Heart left ventricle (tissue), 16 donors: Measurements from ENCODE around the gene KHDC1L. TPM values are rescaled to one million over a fixed set of nuclear protein-coding genes. Genes with fewer than 3 reads are reported as not detected.
A peak's percentile ranks its signal among the peaks of the same experiment; 100 is the strongest.
"Not testable (repeated sequence)": the region's sequence is repeated elsewhere in the genome, so short reads cannot be mapped to it uniquely, and the experiment has no call there.

Experiments
- ATAC-seq, 4 donors: fragments of 200-7000 bp; cut with Tn5 transposase; one replicate each; pipeline ENCODE4 v1.9.1; 2020 to 2022; ENCODE audit warnings: moderate library complexity in 4 of 4, mild to moderate bottlenecking in 3 of 4, moderate number of reproducible peaks in 1 of 4
- DNase-seq, 5 donors: peaks; one replicate each; pipeline ENCODE4 v3.0.0-alpha.2; 2020
- H3K27ac ChIP-seq, 12 donors: fragments of 200-600 bp; sonication (generic) in 4 of 12; one replicate each; pipeline versions ENCODE4 v1.5.0 to v1.8.0; 2016 to 2022; ENCODE audit warnings: mild to moderate bottlenecking in 2 of 12
- H3K27me3 ChIP-seq, 9 donors: fragments of 200-600 bp; sonication (generic) in 2 of 9; one replicate each; pipeline versions ENCODE4 v1.5.1 to v1.8.0; 2016 to 2022; ENCODE audit warnings: mild to moderate bottlenecking in 3 of 9
- H3K36me3 ChIP-seq, 9 donors: fragments of 200-600 bp; sonication (generic) in 2 of 9; one replicate each; pipeline versions ENCODE4 v1.5.0 to v1.8.0; 2018 to 2022; ENCODE audit warnings: mild to moderate bottlenecking in 2 of 9
- H3K4me1 ChIP-seq, 12 donors: fragments of 200-600 bp; sonication (generic) in 4 of 12; one replicate each; pipeline versions ENCODE4 v1.5.0 to v1.8.0; 2016 to 2022; ENCODE audit warnings: mild to moderate bottlenecking in 3 of 12
- H3K4me3 ChIP-seq, 12 donors: fragments of 200-600 bp; sonication (generic) in 4 of 12; one replicate each; pipeline versions ENCODE4 v1.5.0 to v1.8.0; 2017 to 2022; ENCODE audit warnings: mild to moderate bottlenecking in 9 of 12, moderate library complexity in 4 of 12
- H3K9me3 ChIP-seq, 12 donors: fragments of 200-600 bp; sonication (generic) in 4 of 12; one replicate each; pipeline versions ENCODE4 v1.5.0 to v1.8.0; 2016 to 2022; ENCODE audit warnings: mild to moderate bottlenecking in 1 of 12
- CTCF ChIP-seq, 12 donors: fragments of 200-600 bp; sonication (generic) in 4 of 12; IDR thresholded peaks; one replicate each; pipeline versions ENCODE4 v1.5.0 to v1.8.0; 2018 to 2022; ENCODE audit warnings: antibody characterized with exemption in 12 of 12, mild to moderate bottlenecking in 5 of 12
- POLR2A ChIP-seq, 2 donors: fragments of 450-650 bp; IDR thresholded peaks; one replicate each; pipeline ENCODE4 v1.6.1; 2017; ENCODE audit warnings: antibody characterized with exemption in 2 of 2, mild to moderate bottlenecking in 2 of 2, moderate library complexity in 2 of 2
- WGBS, 4 donors: extraction: QIAGEN DNeasy Blood & Tissue Kit in 2 of 4; methylation state at CpG; one replicate each; pipeline versions ENCODE4 v1.1.5 to v1.1.7; 2013 to 2018; 5-methylcytosine and 5-hydroxymethylcytosine counted together
- intact Hi-C, 10 donors: fragments of 100-400 bp; cut with DNase I; formaldehyde crosslinking; loops; one replicate each; pipeline versions ENCODE4 v1.11.1 to v1.14.2; 2022
- long read RNA-seq, 3 donors: library from polyadenylated mRNA; unstranded; transcript quantifications; one replicate each; pipeline ENCODE4 v2.0.0, GENCODE V29; 2020 to 2021
- polyA plus RNA-seq, 2 donors: library from polyadenylated mRNA; stranded (reverse); fragments of 200-250 nt; gene quantifications; one replicate each; pipeline ENCODE4 v1.2.3, GENCODE V29; 2013
- total RNA-seq, 9 donors: library from RNA; depleted of rRNA in 2 of 9; stranded (reverse); fragments of >200 nt in 2 of 9; fragmentation: NEBNext Ultra II Directional in 3 of 9; extraction: Animal tissue kit (Norgen Biotek cat#: 25700) in 3 of 9; gene quantifications; one replicate each; pipeline versions ENCODE4 v1.1.0 to v1.2.4, GENCODE V29; 2016 to 2023
- donor health status: ischemic (EF 13 %, LVEDD 7.1; RV severe dilation, severe dysfunction).
- donor health status: healthy with polysubstance abuse.
- donor health status: DM: no; HTN: yes; CAD: no.
- donor health status: DM: no; HTN: no; CAD: no.
- donor health status: ischemic (EF 25% LVEDD 6.9; RV normal size, moderate dysfunction).
- donor health status: ischemic (EF 25% LVEDD 5.7; RV mildly dilated, moderate dysfunction).
- donor health status: healthy.
- donor health status: DM: yes; HTN: yes; CAD: no.
- donor health status: ischemic (EF 35%, LVEDD 5.7; RV mildly dilated, moderate dysfunction).
- donor health status: nonischemic (EF 11% LVEDD 7.7; RV severe dilation, severe dysfunction).
- donor health status: DM: yes; HTN: yes; CAD: no.
- donor health status: PGD.
- donor health status: ischemic (EF 29% LVEDD 5.4; RV normal size, mild dysfunction).
- donor health status: nonischemic (EF 23%, LVEDD 6.1; RV moderate dilation, normal function).

The KHDC1L gene
- not detected for total RNA-seq
- not detected for polyA plus RNA-seq
- long read RNA-seq, donor 1 = 0 reads
- long read RNA-seq, donor 2 = 0 reads
- long read RNA-seq, donor 3 = 0 reads

- Histone ChIP-seq H3K9me3 (no peaks in the 10 kb centered on the region), H3K27ac (no peak within 1 kb of the TSS), H3K4me3 (no peak within 1 kb of the TSS), H3K36me3 (no peaks in the 10 kb centered on the region), H3K27me3 (no peaks in the 10 kb centered on the region), H3K4me1 (no peaks in the 10 kb centered on the region)
- intact Hi-C loops = no loop called here
- TF ChIP-seq CTCF (IDR thresholded peaks at IDR 0.05) = no peak
- no peak for TF ChIP-seq POLR2A (IDR thresholded peaks at IDR 0.05)
- WGBS, 4 donors = 81 to 91% (median 87%) methylated on average over 4 of the region's 4 CpGs
- ATAC-seq (no peak), DNase-seq (no peak)
Observed at GRCh38 chr6:73225396-73225795, at the start of gene KHDC1L. TSS of gene KHDC1L (minus strand) at chr6:73225496. CDS start at chr6:73225408, 88 bp downstream.

- WGBS, 4 donors = 93 to 98% (median 97%) methylated on average over 10 to 13 of the region's 13 CpGs
- H3K27me3 ChIP-seq, intact Hi-C loops, DNase-seq, H3K36me3 ChIP-seq, H3K9me3 ChIP-seq, H3K4me1 ChIP-seq, ATAC-seq, H3K27ac ChIP-seq, H3K4me3 ChIP-seq: not testable (repeated sequence)
Observed at GRCh38 chr6:73269296-73269695, 44.0 kb upstream of the KHDC1L start.

GRCh38 chr6:73268896-73269295, 43.6 kb upstream of the KHDC1L start:
- peak in 1 of 5 donors; percentile 22 for DNase-seq
- H3K4me3 ChIP-seq, H3K9me3 ChIP-seq, ATAC-seq, intact Hi-C loops, H3K36me3 ChIP-seq, H3K27ac ChIP-seq, H3K27me3 ChIP-seq, H3K4me1 ChIP-seq: not testable (repeated sequence)
- WGBS, 4 donors = 87 to 97% (median 94%) methylated on average over 9 to 27 of the region's 27 CpGs

- Histone ChIP-seq H3K4me3 (no peak overlapping the region), H3K27ac (no peak overlapping the region), H3K4me1 (peaks cover 0 to 14% (median 6%) of the 10 kb centered on the region in 12 donors), H3K27me3 (no peaks in the 10 kb centered on the region), H3K36me3 (no peaks in the 10 kb centered on the region), H3K9me3 (no peaks in the 10 kb centered on the region)
- TF ChIP-seq POLR2A (IDR thresholded peaks at IDR 0.05) (no peak), CTCF (IDR thresholded peaks at IDR 0.05) (no peak)
- intact Hi-C loops = no loop called here
- ATAC-seq (no peak), DNase-seq (no peak)
- 89 to 99% (median 94%) methylated on average over 3 of the region's 3 CpGs for WGBS, 4 donors
Observed at GRCh38 chr6:73264446-73264845, 39.1 kb upstream of the KHDC1L start.

GRCh38 chr6:73263570-73263909, 38.2 kb upstream of the KHDC1L start:
- Histone ChIP-seq H3K27me3 (no peaks in the 10 kb centered on the region), H3K27ac (peak overlapping the region in 3 of 12 donors; percentile 8 to 51 (median 49)), H3K4me1 (peaks cover 0 to 14% (median 6%) of the 10 kb centered on the region in 12 donors), H3K36me3 (no peaks in the 10 kb centered on the region), H3K9me3 (no peaks in the 10 kb centered on the region), H3K4me3 (peak overlapping the region; percentile 48 to 85 (median 70))
- no peak for DNase-seq
- WGBS, 4 donors = 35 to 52% (median 43%) methylated on average over 5 to 7 of the region's 7 CpGs
- intact Hi-C loops = no loop called here
- ATAC-seq = peak in 1 of 4 donors; percentile 18
- no peak for TF ChIP-seq CTCF (IDR thresholded peaks at IDR 0.05)
- no peak for TF ChIP-seq POLR2A (IDR thresholded peaks at IDR 0.05)
